ENCODE data around the gene KLHDC7A. TPM values are rescaled to one million over a fixed set of nuclear protein-coding genes. Genes with fewer than 3 reads are reported as not detected.

KLHDC7A gene
- total RNA-seq, 2 donors from 2014 or later = 4.4 to 7.2 TPM

DNA sequence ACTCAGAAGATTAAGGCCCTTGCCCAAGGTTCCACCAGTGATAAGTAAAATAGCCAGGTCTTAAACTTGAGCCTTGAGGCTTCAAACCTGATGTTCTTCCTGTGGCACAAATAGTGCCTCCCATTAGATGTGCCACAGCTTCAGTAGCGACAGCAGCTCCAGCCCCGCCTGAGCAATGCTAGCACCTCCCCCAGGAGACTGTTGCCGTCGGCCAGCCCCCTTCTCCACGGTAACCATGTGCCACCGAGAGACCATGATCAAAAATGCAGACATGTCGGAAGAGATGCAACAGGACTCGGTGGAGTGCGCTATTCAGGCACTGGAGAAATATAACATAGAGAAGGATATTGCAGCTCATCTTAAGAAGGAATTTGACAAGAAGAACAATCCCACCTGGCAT lies 32.2 kb downstream of the KLHDC7A start:
- no peak overlapping the region for H3K9ac ChIP-seq (ENCODE audit: extremely low read depth, low read length, poor library complexity, severe bottlenecking)
- H3K4me3 ChIP-seq (ENCODE audit: low read length) = no peak overlapping the region
- DNase-seq = no peak
- no peaks in the 10 kb centered on the region for H3K36me3 ChIP-seq (ENCODE audit: control insufficient read depth, insufficient read depth, low read length)
- no peaks in the 10 kb centered on the region for H3K4me1 ChIP-seq (ENCODE audit: control insufficient read depth, insufficient read depth, low read length)
- Mint-ChIP-seq H3K4me3 (no peak overlapping the region), H3K27ac (no peak overlapping the region), H3K27me3 (ENCODE audit: insufficient read depth) (peaks cover 7% of the 10 kb centered on the region), H3K9me3 (peaks cover 25% of the 10 kb centered on the region), H3K36me3 (ENCODE audit: low read depth) (no peaks in the 10 kb centered on the region), H3K4me1 (no peaks in the 10 kb centered on the region)
- WGBS, 2 experiments (ENCODE audit: insufficient coverage in 1 of 2, insufficient read length in 1 of 2) = 77 to 86% methylated on average over 9 of the region's 9 CpGs
- H3K9me3 ChIP-seq (ENCODE audit: control insufficient read depth, low read length) = peaks cover 27% of the 10 kb centered on the region
- no peak overlapping the region for H3K27ac ChIP-seq (ENCODE audit: low read depth, low read length)
- TF ChIP-seq CTCF (conservative IDR thresholded peaks at IDR 0.05) = no peak
- H3K27me3 ChIP-seq (ENCODE audit: control insufficient read depth, insufficient read depth, low read length, poor library complexity, severe bottlenecking) = no peaks in the 10 kb centered on the region

DNA sequence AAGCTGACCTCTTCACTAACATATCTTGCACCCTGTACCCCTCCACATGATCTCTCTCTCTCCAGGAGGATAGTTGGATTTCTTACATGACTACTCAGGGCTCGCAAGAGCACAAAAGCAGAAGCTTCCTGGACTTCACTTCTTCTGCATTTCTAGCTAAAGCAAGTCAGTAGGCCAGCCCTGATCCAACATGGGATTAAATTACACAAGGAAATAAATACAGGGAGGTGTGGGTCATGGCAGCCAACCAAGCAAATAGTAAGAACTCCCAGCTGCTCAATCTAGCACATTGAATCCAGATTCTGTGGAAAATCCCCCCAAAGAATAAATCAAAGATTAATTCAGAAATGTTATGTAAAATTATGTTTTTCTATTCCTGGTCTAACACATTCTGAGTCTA lies 33.3 kb downstream of the KLHDC7A start:
- peaks cover 22% of the 10 kb centered on the region for H3K9me3 ChIP-seq (ENCODE audit: control insufficient read depth, low read length)
- no peak overlapping the region for H3K4me3 ChIP-seq (ENCODE audit: low read length)
- H3K36me3 Mint-ChIP-seq (ENCODE audit: low read depth) = no peaks in the 10 kb centered on the region
- no peak overlapping the region for H3K4me3 Mint-ChIP-seq
- no peaks in the 10 kb centered on the region for H3K4me1 Mint-ChIP-seq
- H3K27ac Mint-ChIP-seq = no peak overlapping the region
- peaks cover 7% of the 10 kb centered on the region for H3K27me3 Mint-ChIP-seq (ENCODE audit: insufficient read depth)
- no peak overlapping the region for H3K27ac ChIP-seq (ENCODE audit: low read depth, low read length)
- H3K4me1 ChIP-seq (ENCODE audit: control insufficient read depth, insufficient read depth, low read length) = no peaks in the 10 kb centered on the region
- no peak overlapping the region for H3K9ac ChIP-seq (ENCODE audit: extremely low read depth, low read length, poor library complexity, severe bottlenecking)
- peaks cover 23% of the 10 kb centered on the region for H3K9me3 Mint-ChIP-seq
- no peaks in the 10 kb centered on the region for H3K27me3 ChIP-seq (ENCODE audit: control insufficient read depth, insufficient read depth, low read length, poor library complexity, severe bottlenecking)
- WGBS, 2 experiments (ENCODE audit: insufficient coverage in 1 of 2, insufficient read length in 1 of 2) = 95 to 100% methylated on average over 1 of the region's 1 CpG
- TF ChIP-seq CTCF (conservative IDR thresholded peaks at IDR 0.05) = no peak
- H3K36me3 ChIP-seq (ENCODE audit: control insufficient read depth, insufficient read depth, low read length) = no peaks in the 10 kb centered on the region
- no peak for DNase-seq

DNA sequence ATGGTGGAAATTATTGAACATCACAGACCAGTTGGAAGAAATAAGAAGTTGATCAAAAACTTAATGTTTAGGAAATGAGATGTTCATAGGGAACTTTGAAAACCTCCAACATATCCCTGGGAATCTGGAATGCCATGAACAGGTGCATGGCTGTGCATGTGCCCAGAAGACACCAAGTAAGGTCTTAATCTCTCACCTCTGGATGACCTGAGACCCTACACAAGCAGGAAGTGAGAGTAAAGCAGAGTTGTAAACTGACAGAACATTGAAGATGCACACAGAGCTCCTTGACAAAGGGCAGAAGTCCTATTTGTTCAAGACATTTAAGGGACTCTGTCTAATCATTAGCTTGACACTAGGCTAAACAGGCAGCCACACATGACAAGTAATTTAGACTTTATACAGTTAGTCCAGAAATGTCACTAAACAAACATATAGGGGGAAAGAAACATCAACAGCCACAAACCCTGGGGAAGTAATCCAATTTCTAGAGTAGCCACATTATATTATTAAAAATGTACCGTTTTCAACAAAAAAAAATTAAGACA lies 34.5 kb downstream of the KLHDC7A start:
- H3K36me3 Mint-ChIP-seq (ENCODE audit: low read depth) = no peaks in the 10 kb centered on the region
- H3K27ac Mint-ChIP-seq = no peak overlapping the region
- TF ChIP-seq CTCF (conservative IDR thresholded peaks at IDR 0.05) = no peak
- H3K36me3 ChIP-seq (ENCODE audit: control insufficient read depth, insufficient read depth, low read length) = no peaks in the 10 kb centered on the region
- peaks cover 23% of the 10 kb centered on the region for H3K9me3 Mint-ChIP-seq
- H3K4me1 ChIP-seq (ENCODE audit: control insufficient read depth, insufficient read depth, low read length) = no peaks in the 10 kb centered on the region
- DNase-seq = no peak
- H3K9me3 ChIP-seq (ENCODE audit: control insufficient read depth, low read length) = peaks cover 22% of the 10 kb centered on the region
- no peak overlapping the region for H3K27ac ChIP-seq (ENCODE audit: low read depth, low read length)
- H3K27me3 ChIP-seq (ENCODE audit: control insufficient read depth, insufficient read depth, low read length, poor library complexity, severe bottlenecking) = no peaks in the 10 kb centered on the region
- no peaks in the 10 kb centered on the region for H3K4me1 Mint-ChIP-seq
- 91% methylated on average over 1 of the region's 1 CpG; no CpG with 5 or more reads in 1 of the 2 experiments for WGBS, 2 experiments (ENCODE audit: insufficient coverage in 1 of 2, insufficient read length in 1 of 2)
- no peak overlapping the region for H3K4me3 ChIP-seq (ENCODE audit: low read length)
- H3K27me3 Mint-ChIP-seq (ENCODE audit: insufficient read depth) = peaks cover 10% of the 10 kb centered on the region
- no peak overlapping the region for H3K4me3 Mint-ChIP-seq
- no peak overlapping the region for H3K9ac ChIP-seq (ENCODE audit: extremely low read depth, low read length, poor library complexity, severe bottlenecking)

Data from endodermal cell (in vitro differentiated cells).